HEK293T (cell line): Measurements from ENCODE around the gene CELSR1.

Experiments used
- BHLHE40 ChIP-seq: fragments of 450-650 bp; IDR thresholded peaks from 2 replicates; pipeline ENCODE4 v1.6.1; 2016; ENCODE audit warnings: mild to moderate bottlenecking, moderate library complexity, borderline replicate concordance
- ELF4 ChIP-seq: fragments of 450-650 bp; IDR thresholded peaks from 2 replicates; pipeline ENCODE4 v1.6.1; 2017; ENCODE audit warnings: antibody characterized with exemption
- FOXM1 ChIP-seq: fragments of 450-650 bp; IDR thresholded peaks from 2 replicates; pipeline ENCODE4 v1.6.1; 2017; ENCODE audit warnings: mild to moderate bottlenecking, borderline replicate concordance
- HDGF ChIP-seq: fragments of 450-650 bp; IDR thresholded peaks from 2 replicates; pipeline ENCODE4 v1.6.1; 2017; ENCODE audit warnings: antibody characterized with exemption, borderline replicate concordance
- PKNOX1 ChIP-seq: fragments of 450-650 bp; IDR thresholded peaks from 2 replicates; pipeline ENCODE4 v1.6.1; 2016
- SP1 ChIP-seq: fragments of 450-650 bp; IDR thresholded peaks from 2 replicates; pipeline ENCODE4 v1.6.1; 2017
- SUZ12 ChIP-seq: fragments of 450-650 bp; IDR thresholded peaks from 2 replicates; pipeline ENCODE4 v1.6.1; 2016; ENCODE audit warnings: mild to moderate bottlenecking
- TARDBP ChIP-seq: fragments of 450-650 bp; IDR thresholded peaks from 2 replicates; pipeline ENCODE4 v1.6.1; 2016

- TF ChIP-seq BHLHE40 (no peak), SUZ12 (no peak), HDGF (no peak), FOXM1 (no peak), PKNOX1 (no peak), ELF4 (no peak), TARDBP (no peak), SP1 (no peak)
These were observed 89.5 kb downstream of the CELSR1 start for GRCh38 chr22:46447906-46448305.
